Measurements from ENCODE around the gene SPIN1.

The SPIN1 gene

GRCh38 chr9:88462191-88462590, 73.9 kb downstream of the SPIN1 start:
- DNase-seq (ENCODE audit: low read depth), result no peak

DNA sequence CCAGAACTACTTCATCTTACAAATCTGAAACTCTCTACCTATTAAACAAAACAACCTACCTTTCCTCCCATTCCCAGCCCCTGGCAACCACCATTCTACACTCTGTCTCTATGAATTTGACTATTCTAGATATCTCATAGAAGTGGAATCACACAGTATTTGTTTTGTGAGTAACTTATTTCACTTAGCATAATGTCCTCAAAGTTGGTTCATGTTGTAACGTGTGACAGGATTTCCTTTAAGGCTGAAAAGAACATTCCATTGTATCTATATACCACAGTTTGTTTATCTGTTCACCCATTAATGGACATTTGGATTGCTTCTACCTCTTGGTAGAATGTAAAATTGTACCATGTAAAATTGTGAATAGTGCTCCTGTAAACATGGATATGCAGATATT, 76.6 kb downstream of the SPIN1 start:
- H3K4me3 ChIP-seq (ENCODE audit: low read depth, low read length), result no peak overlapping the region
- DNase-seq (ENCODE audit: low read depth), result no peak
- TF ChIP-seq CTCF (IDR thresholded peaks at IDR 0.05; ENCODE audit: insufficient read depth, low read depth, low read length, missing control alignments), result no peak

More at GRCh38 chr9:88462191-88462590, 73.9 kb downstream of the SPIN1 start:
- no peak overlapping the region for H3K4me3 ChIP-seq (ENCODE audit: low read depth, low read length)
- TF ChIP-seq CTCF (IDR thresholded peaks at IDR 0.05; ENCODE audit: insufficient read depth, low read depth, low read length, missing control alignments), result no peak

GRCh38 chr9:88468226-88468625, 80.0 kb downstream of the SPIN1 start:
- H3K4me3 ChIP-seq (ENCODE audit: low read depth, low read length), result no peak overlapping the region
- no peak for TF ChIP-seq CTCF (IDR thresholded peaks at IDR 0.05; ENCODE audit: insufficient read depth, low read depth, low read length, missing control alignments)
- no peak for DNase-seq (ENCODE audit: low read depth)

GRCh38 chr9:88476491-88477271, 88.4 kb downstream of the SPIN1 start:
- DNase-seq (ENCODE audit: low read depth), result no peak
- H3K4me3 ChIP-seq (ENCODE audit: low read depth, low read length), result no peak overlapping the region
- no peak for TF ChIP-seq CTCF (IDR thresholded peaks at IDR 0.05; ENCODE audit: insufficient read depth, low read depth, low read length, missing control alignments)

- no peak for DNase-seq (ENCODE audit: low read depth)
- no peak for TF ChIP-seq CTCF (IDR thresholded peaks at IDR 0.05; ENCODE audit: insufficient read depth, low read depth, low read length, missing control alignments)
- no peak overlapping the region for H3K4me3 ChIP-seq (ENCODE audit: low read depth, low read length)
Measured at GRCh38 chr9:88477300-88477751, 89.1 kb downstream of the SPIN1 start.

DNA sequence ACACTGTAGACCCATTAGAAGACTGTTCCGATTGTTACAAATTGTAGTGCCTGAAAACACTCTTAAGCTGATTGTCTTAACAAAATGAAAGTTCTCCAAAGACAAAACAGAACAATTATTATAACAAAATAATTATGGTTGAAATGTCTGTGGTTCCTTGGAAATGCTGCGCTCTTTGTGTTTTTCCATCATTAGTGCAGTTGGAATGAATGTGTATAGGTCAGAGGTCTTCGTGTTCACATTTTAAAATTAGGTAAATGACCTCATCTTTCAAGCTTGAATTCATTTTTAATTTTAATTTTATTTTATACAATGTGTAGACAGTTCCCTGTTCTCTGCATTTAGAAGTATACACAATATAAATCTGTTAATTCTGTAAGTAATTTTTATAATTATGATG, 90.0 kb downstream of the SPIN1 start:
- no peak for DNase-seq (ENCODE audit: low read depth)
- no peak overlapping the region for H3K4me3 ChIP-seq (ENCODE audit: low read depth, low read length)
- TF ChIP-seq CTCF (IDR thresholded peaks at IDR 0.05; ENCODE audit: insufficient read depth, low read depth, low read length, missing control alignments), result no peak

GRCh38 chr9:88481933-88482332, 93.7 kb downstream of the SPIN1 start:
- H3K4me3 ChIP-seq (ENCODE audit: low read depth, low read length), result no peak overlapping the region
- DNase-seq (ENCODE audit: low read depth), result no peak
- no peak for TF ChIP-seq CTCF (IDR thresholded peaks at IDR 0.05; ENCODE audit: insufficient read depth, low read depth, low read length, missing control alignments)

All from GM12865 (cell line).